Caco-2 (cell line): Measurements from ENCODE around the gene CAVIN1. TPM values are rescaled to one million over a fixed set of nuclear protein-coding genes. Genes with fewer than 3 reads are reported as not detected.
"Not testable (repeated sequence)": the region's sequence is repeated elsewhere in the genome, so short reads cannot be mapped to it uniquely, and the experiment has no call there.

ENCODE experiments used
- BruUV-seq: library from RNA; stranded (reverse); fragments of 400-500 nt; replicated peaks from 2 replicates; lab custom pipeline; 2021; lab: Mats Ljungman, UMichigan
- CTCF ChIA-PET: fragments of 300-600 bp; sonication (Branson Sonifier 250); formaldehyde crosslinking; loops from one replicate; lab custom pipeline; 2022; ENCODE audit warnings: antibody characterized with exemption; lab: Charles Lee
- POLR2A ChIA-PET: fragments of 300-600 bp; sonication (Branson Sonifier 250); formaldehyde crosslinking; loops from one replicate; lab custom pipeline; 2022; ENCODE audit warnings: antibody characterized with exemption; lab: Charles Lee
- DNase-seq, 2 experiments: peaks; one replicate each; pipeline versions ENCODE4 v3.0.0 to v3.0.0-alpha.2; 2020 to 2022
- H3K27me3 ChIP-seq: replicated peaks from 2 replicates; pipeline ENCODE4 v1.6.0; 2011; ENCODE audit warnings: low read length; ENCODE audit not compliant: control insufficient read depth, insufficient read depth
- H3K36me3 ChIP-seq: 2 replicates; pipeline ENCODE4 v1.5.1; 2011; ENCODE audit warnings: low read length; ENCODE audit not compliant: control insufficient read depth, insufficient read depth
- H3K4me1 ChIP-seq: fragments of 250-450 bp; sonication (Bioruptor Pico); 2 replicates; pipeline ENCODE4 v1.5.1; 2020; ENCODE audit warnings: mild to moderate bottlenecking
- H3K4me3 ChIP-seq: 2 replicates; pipeline ENCODE4 v1.5.1; 2011; ENCODE audit warnings: low read depth, mild to moderate bottlenecking, control low read depth, low read length
- H3K9me3 ChIP-seq: fragments of 250-450 bp; sonication (Bioruptor Pico); 2 replicates; pipeline ENCODE4 v1.5.1; 2020; ENCODE audit warnings: mild to moderate bottlenecking, moderate library complexity
- H3K27ac Mint-ChIP-seq: one replicate; pipeline ENCODE4 v1.8.0; 2022; ENCODE audit warnings: mixed read lengths; ENCODE audit not compliant: unreplicated experiment
- H3K27me3 Mint-ChIP-seq: one replicate; pipeline ENCODE4 v1.8.0; 2022; ENCODE audit warnings: mixed read lengths; ENCODE audit not compliant: insufficient read depth, unreplicated experiment
- H3K36me3 Mint-ChIP-seq: one replicate; pipeline ENCODE4 v1.8.0; 2022; ENCODE audit warnings: mild to moderate bottlenecking, mixed read lengths; ENCODE audit not compliant: insufficient read depth, unreplicated experiment
- H3K4me1 Mint-ChIP-seq: one replicate; pipeline ENCODE4 v1.8.0; 2022; ENCODE audit warnings: low read depth, mixed read lengths; ENCODE audit not compliant: unreplicated experiment
- H3K4me3 Mint-ChIP-seq: one replicate; pipeline ENCODE4 v1.8.0; 2022; ENCODE audit warnings: mild to moderate bottlenecking, moderate library complexity, mixed read lengths; ENCODE audit not compliant: unreplicated experiment
- H3K9me3 Mint-ChIP-seq: one replicate; pipeline ENCODE4 v1.8.0; 2022; ENCODE audit warnings: mixed read lengths; ENCODE audit not compliant: unreplicated experiment
- CTCF ChIP-seq, 2 experiments: fragments of 200-600 bp in 1 of 2; IDR thresholded peaks; 1 replicate in 1 of 2; 2 replicates in 1 of 2; pipeline versions ENCODE4 v1.5.1 to v1.8.0; 2011 to 2022; ENCODE audit warnings: antibody characterized with exemption in 1 of 2, control low read depth in 1 of 2, inconsistent platforms in 1 of 2, low read depth in 1 of 2, low read length in 1 of 2, mild to moderate bottlenecking in 1 of 2, moderate library complexity in 1 of 2; ENCODE audit not compliant: insufficient read depth in 1 of 2, severe bottlenecking in 1 of 2, unreplicated experiment in 1 of 2
- intact Hi-C: fragments of 100-400 bp; cut with micrococcal nuclease; formaldehyde crosslinking; loops from one replicate; pipeline ENCODE4 v1.10.0; 2022; ENCODE audit not compliant: unreplicated experiment
- total RNA-seq: library from RNA; stranded (reverse); gene quantifications from 2 replicates; pipeline ENCODE4 v1.2.3, GENCODE V29; 2022

Gene CAVIN1
- total RNA-seq, 1 experiment from 2014 or later: 173 TPM

- POLR2A ChIA-PET: interaction anchor here (0.8 to 1.6 kb wide), 2 partner anchors 12 to 22 kb away, joined by 5 to 8 read pairs; partner anchors contain the start of genes CAVIN1 and STAT3
Observed at GRCh38 chr17:42399948-42400843, 22.9 kb downstream of the CAVIN1 start.

GRCh38 chr17:42399121-42399520 lies 23.9 kb downstream of the CAVIN1 start:
- intact Hi-C loops: no loop called here
- Histone ChIP-seq H3K4me1 (peaks cover 37% of the 10 kb centered on the region), H3K9me3 (no peaks in the 10 kb centered on the region), H3K27me3 (no peaks in the 10 kb centered on the region), H3K36me3 (no peaks in the 10 kb centered on the region), H3K4me3 (no peak overlapping the region)
- H3K4me1 Mint-ChIP-seq: peaks cover 29% of the 10 kb centered on the region
- no peaks in the 10 kb centered on the region for H3K27me3 Mint-ChIP-seq
- peaks cover 20% of the 10 kb centered on the region for H3K36me3 Mint-ChIP-seq
- no peak for TF ChIP-seq CTCF (IDR thresholded peaks at IDR 0.05; ENCODE audit: insufficient read depth in 1 of 2, low read depth in 1 of 2, low read length in 1 of 2, severe bottlenecking in 1 of 2, unreplicated experiment in 1 of 2)
- no TSS peak for BruUV-seq
- H3K27ac Mint-ChIP-seq: peak overlapping the region; percentile 0
- no peak for DNase-seq
- no peak overlapping the region for H3K4me3 Mint-ChIP-seq
- no peaks in the 10 kb centered on the region for H3K9me3 Mint-ChIP-seq
- CTCF ChIA-PET: interaction anchor here (0.7 to 2.7 kb wide), 5 partner anchors 9 to 177 kb away, joined by 3 to 13 read pairs (median 4); partner anchors contain the start of gene STAT3
- POLR2A ChIA-PET: interaction anchor here (1.8 kb wide), 1 partner anchor 11 kb away, joined by 7 read pairs; the partner anchor contains the start of gene STAT3

More at GRCh38 chr17:42399948-42400843, 22.9 kb downstream of the CAVIN1 start:
- no peak for TF ChIP-seq CTCF (IDR thresholded peaks at IDR 0.05; ENCODE audit: insufficient read depth in 1 of 2, low read depth in 1 of 2, low read length in 1 of 2, severe bottlenecking in 1 of 2, unreplicated experiment in 1 of 2)
- Histone ChIP-seq H3K4me3 (no peak overlapping the region), H3K4me1 (peaks cover 37% of the 10 kb centered on the region), H3K9me3 (no peaks in the 10 kb centered on the region), H3K36me3 (no peaks in the 10 kb centered on the region), H3K27me3 (no peaks in the 10 kb centered on the region)
- no peaks in the 10 kb centered on the region for H3K9me3 Mint-ChIP-seq
- intact Hi-C loops: no loop called here
- no peak for DNase-seq
- H3K36me3 Mint-ChIP-seq: peaks cover 29% of the 10 kb centered on the region
- H3K27ac Mint-ChIP-seq: no peak overlapping the region
- peaks cover 29% of the 10 kb centered on the region for H3K4me1 Mint-ChIP-seq
- no peaks in the 10 kb centered on the region for H3K27me3 Mint-ChIP-seq
- CTCF ChIA-PET: interaction anchor here (1.2 to 2.7 kb wide), 2 partner anchors 12 to 76 kb away, joined by 3 to 13 read pairs; partner anchors contain the start of gene STAT3
- no TSS peak for BruUV-seq
- H3K4me3 Mint-ChIP-seq: no peak overlapping the region

- H3K27me3 ChIP-seq, H3K4me3 ChIP-seq, H3K4me1 Mint-ChIP-seq, H3K9me3 ChIP-seq, H3K9me3 Mint-ChIP-seq, intact Hi-C loops, DNase-seq, H3K36me3 Mint-ChIP-seq, POLR2A ChIA-PET, CTCF ChIA-PET, H3K36me3 ChIP-seq, H3K27ac Mint-ChIP-seq, H3K27me3 Mint-ChIP-seq, H3K4me3 Mint-ChIP-seq, BruUV-seq: not testable (repeated sequence)
- H3K4me1 ChIP-seq: peaks cover 15% of the 10 kb centered on the region
Observed at GRCh38 chr17:42395601-42396000, 27.5 kb downstream of the CAVIN1 start.
